Activated naive CD4-positive, alpha-beta T cell treated with anti-CD3 and anti-CD28 coated beads, Interleukin-2, amount 50 U/mL, for 72 hours (primary cell): ENCODE results near the gene GGT5. TPM values are rescaled to one million over a fixed set of nuclear protein-coding genes. Genes with fewer than 3 reads are reported as not detected.
A peak's percentile ranks its signal among the peaks of the same experiment; 100 is the strongest.

Source experiments
- ATAC-seq, 2 donors: fragments of 150-1000 bp; cut with Tn5 transposase; 2 replicates each; pipeline ENCODE4 v1.10.0; 2021; ENCODE audit warnings: mild to moderate bottlenecking in 2 of 2, moderate library complexity in 2 of 2
- DNase-seq, 2 donors: peaks; one replicate each; pipeline ENCODE4 v3.0.0; 2021 to 2022; ENCODE audit warnings: low spot score in 2 of 2
- H3K27ac Mint-ChIP-seq, 2 donors: one replicate each; pipeline ENCODE4 v1.8.0; 2022; ENCODE audit warnings: mild to moderate bottlenecking in 2 of 2, mixed read lengths in 2 of 2
- H3K36me3 Mint-ChIP-seq, 2 donors: one replicate each; pipeline ENCODE4 v1.8.0; 2022; ENCODE audit warnings: mixed read lengths in 2 of 2
- H3K9me3 Mint-ChIP-seq, 2 donors: one replicate each; pipeline ENCODE4 v1.8.0; 2022; ENCODE audit warnings: mixed read lengths in 2 of 2
- total RNA-seq, 2 donors: library from RNA; stranded (reverse); gene quantifications; one replicate each; pipeline ENCODE4 v1.2.3, GENCODE V29; 2022

Gene GGT5
- total RNA-seq, 2 donors from 2014 or later: 0.14 to 0.54 TPM

- ATAC-seq (peak; percentile 47 to 72), DNase-seq (peak in 1 of 2 donors; percentile 72)
- no peaks in the 10 kb centered on the region for H3K9me3 Mint-ChIP-seq
- H3K36me3 Mint-ChIP-seq: no peaks in the 10 kb centered on the region
- peak overlapping the region; percentile 14 to 69 for H3K27ac Mint-ChIP-seq
These were observed 69.6 kb downstream of the GGT5 start for GRCh38 chr22:24175160-24175808.

GRCh38 chr22:24171822-24172221 lies 73.1 kb downstream of the GGT5 start:
- ATAC-seq: no peak
- H3K27ac Mint-ChIP-seq: peak overlapping the region in 1 of 2 donors; percentile 56

GRCh38 chr22:24170632-24171031 lies 74.2 kb downstream of the GGT5 start:
- ATAC-seq (no peak), DNase-seq (no peak)
- H3K9me3 Mint-ChIP-seq: no peaks in the 10 kb centered on the region
- no peaks in the 10 kb centered on the region for H3K36me3 Mint-ChIP-seq
- peak overlapping the region; percentile 75 to 77 for H3K27ac Mint-ChIP-seq

More at GRCh38 chr22:24171822-24172221, 73.1 kb downstream of the GGT5 start:
- no peak for DNase-seq
- no peaks in the 10 kb centered on the region for H3K9me3 Mint-ChIP-seq
- H3K36me3 Mint-ChIP-seq: no peaks in the 10 kb centered on the region

GRCh38 chr22:24170188-24170587 lies 74.7 kb downstream of the GGT5 start:
- Mint-ChIP-seq H3K36me3 (no peaks in the 10 kb centered on the region), H3K27ac (peak overlapping the region in 1 of 2 donors; percentile 75), H3K9me3 (no peaks in the 10 kb centered on the region)
- DNase-seq (no peak), ATAC-seq (no peak)

Other genes starting within 250 kb of the GGT5 start
- not detected for gene GSTT4, start 239.6 kb downstream of the GGT5 start, total RNA-seq
- gene CABIN1, start 233.8 kb downstream of the GGT5 start, total RNA-seq: 100 to 1,000 TPM in 1 of 2 donors, 10 to 100 TPM in 1; 70.2 to 125 TPM
- 1 to 10 TPM in 1 of 2 donors, under 1 TPM in 1; 0.20 to 1.6 TPM for gene SUSD2, start 63.6 kb downstream of the GGT5 start, total RNA-seq
- 10 to 100 TPM; 32.7 to 38.9 TPM for gene SPECC1L, start 25.7 kb upstream of the GGT5 start, total RNA-seq
- 10 to 100 TPM; 33.8 to 34.4 TPM for gene ADORA2A, start 182.5 kb upstream of the GGT5 start, total RNA-seq